Adipocyte (in vitro differentiated cells): ENCODE measurements around the gene AGRN.
"Not testable (repeated sequence)": the region's sequence is repeated elsewhere in the genome, so short reads cannot be mapped to it uniquely, and the experiment has no call there.

Experiments used
- DNase-seq: peaks from one replicate; pipeline ENCODE4 v3.0.0-alpha.2; 2015; ENCODE audit warnings: low read depth
- H3K27me3 ChIP-seq: replicated peaks from 2 replicates; pipeline ENCODE4 v1.7.0; 2013; ENCODE audit warnings: mild to moderate bottlenecking, low read length, moderate library complexity; ENCODE audit not compliant: control insufficient read depth, insufficient read depth
- H3K36me3 ChIP-seq: 2 replicates; pipeline ENCODE4 v1.7.0; 2013; ENCODE audit warnings: low read length, mild to moderate bottlenecking, moderate library complexity; ENCODE audit not compliant: control insufficient read depth, insufficient read depth, severe bottlenecking
- H3K4me1 ChIP-seq: 2 replicates; pipeline ENCODE4 v1.7.0; 2013; ENCODE audit warnings: mild to moderate bottlenecking, low read length, moderate library complexity; ENCODE audit not compliant: control insufficient read depth, insufficient read depth
- H3K4me3 ChIP-seq: 2 replicates; pipeline ENCODE4 v1.7.0; 2013; ENCODE audit warnings: mild to moderate bottlenecking, low read length, moderate library complexity
- H3K9ac ChIP-seq: 2 replicates; pipeline ENCODE4 v1.7.0; 2013; ENCODE audit warnings: mild to moderate bottlenecking, low read length, moderate library complexity
- H3K9me3 ChIP-seq: 2 replicates; pipeline ENCODE4 v1.7.0; 2013; ENCODE audit warnings: mild to moderate bottlenecking, low read length, moderate library complexity; ENCODE audit not compliant: control insufficient read depth

The AGRN gene

DNA sequence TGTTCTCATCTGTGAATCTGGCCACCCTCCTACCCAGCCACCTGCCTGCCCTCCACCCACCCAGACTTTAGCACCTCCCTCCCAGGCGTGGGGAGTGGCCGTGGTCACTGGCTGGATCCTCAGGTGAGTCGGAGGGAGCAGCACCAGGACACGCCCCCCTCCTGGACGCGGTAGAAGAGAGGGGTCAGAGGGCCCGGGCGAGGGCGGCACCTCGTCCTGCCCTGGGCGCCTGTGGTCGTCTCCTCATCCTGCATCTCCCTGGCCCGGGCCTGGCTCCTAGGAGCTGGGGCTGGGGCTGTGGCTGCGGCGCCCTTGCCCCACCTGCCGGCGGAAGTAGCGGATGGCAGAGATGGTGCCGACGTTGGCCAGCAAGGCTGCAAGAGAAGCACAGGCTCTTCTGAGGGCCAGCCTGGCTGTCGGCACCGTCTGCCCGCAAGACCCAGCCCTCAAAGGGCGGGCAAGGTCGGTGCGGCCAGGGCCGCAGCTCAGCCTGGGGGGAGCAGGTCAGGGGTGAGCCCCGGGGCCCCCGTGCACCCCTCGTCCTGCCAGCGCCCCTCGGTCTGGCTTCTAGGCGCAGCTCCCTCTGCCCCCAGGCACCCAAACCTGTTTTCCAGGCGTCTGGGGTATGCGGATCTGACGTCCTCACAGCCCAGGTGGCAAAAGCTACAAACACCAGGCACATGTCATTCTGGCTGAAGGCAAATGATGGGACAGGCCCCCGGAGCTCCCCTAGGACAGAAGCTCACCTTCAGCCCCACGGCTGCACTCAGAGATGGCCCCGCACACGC lies 43.8 kb upstream of the AGRN start:
- H3K27me3 ChIP-seq = peaks cover 34% of the 10 kb centered on the region
- H3K9me3 ChIP-seq = no peaks in the 10 kb centered on the region
- no peaks in the 10 kb centered on the region for H3K36me3 ChIP-seq
- no peaks in the 10 kb centered on the region for H3K4me1 ChIP-seq
- no peak overlapping the region for H3K4me3 ChIP-seq
- H3K9ac ChIP-seq = no peak overlapping the region
- DNase-seq = peak; percentile 80

DNA sequence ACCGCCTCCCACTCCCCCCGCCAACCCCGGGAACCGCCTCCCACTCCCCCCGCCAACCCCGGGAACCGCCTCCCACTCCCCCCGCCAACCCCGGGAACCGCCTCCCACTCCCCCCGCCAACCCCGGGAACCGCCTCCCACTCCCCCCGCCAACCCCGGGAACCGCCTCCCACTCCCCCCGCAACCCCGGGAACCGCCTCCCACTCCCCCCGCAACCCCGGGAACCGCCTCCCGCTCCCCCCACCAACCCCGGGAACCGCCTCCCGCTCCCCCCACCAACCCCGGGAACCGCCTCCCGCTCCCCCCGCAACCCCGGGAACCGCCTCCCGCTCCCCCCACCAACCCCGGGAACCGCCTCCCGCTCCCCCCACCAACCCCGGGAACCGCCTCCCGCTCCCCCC lies 43.1 kb upstream of the AGRN start:
- H3K4me3 ChIP-seq, H3K9ac ChIP-seq, H3K4me1 ChIP-seq, H3K36me3 ChIP-seq, H3K9me3 ChIP-seq, DNase-seq: not testable (repeated sequence)
- H3K27me3 ChIP-seq = peaks cover 41% of the 10 kb centered on the region

DNA sequence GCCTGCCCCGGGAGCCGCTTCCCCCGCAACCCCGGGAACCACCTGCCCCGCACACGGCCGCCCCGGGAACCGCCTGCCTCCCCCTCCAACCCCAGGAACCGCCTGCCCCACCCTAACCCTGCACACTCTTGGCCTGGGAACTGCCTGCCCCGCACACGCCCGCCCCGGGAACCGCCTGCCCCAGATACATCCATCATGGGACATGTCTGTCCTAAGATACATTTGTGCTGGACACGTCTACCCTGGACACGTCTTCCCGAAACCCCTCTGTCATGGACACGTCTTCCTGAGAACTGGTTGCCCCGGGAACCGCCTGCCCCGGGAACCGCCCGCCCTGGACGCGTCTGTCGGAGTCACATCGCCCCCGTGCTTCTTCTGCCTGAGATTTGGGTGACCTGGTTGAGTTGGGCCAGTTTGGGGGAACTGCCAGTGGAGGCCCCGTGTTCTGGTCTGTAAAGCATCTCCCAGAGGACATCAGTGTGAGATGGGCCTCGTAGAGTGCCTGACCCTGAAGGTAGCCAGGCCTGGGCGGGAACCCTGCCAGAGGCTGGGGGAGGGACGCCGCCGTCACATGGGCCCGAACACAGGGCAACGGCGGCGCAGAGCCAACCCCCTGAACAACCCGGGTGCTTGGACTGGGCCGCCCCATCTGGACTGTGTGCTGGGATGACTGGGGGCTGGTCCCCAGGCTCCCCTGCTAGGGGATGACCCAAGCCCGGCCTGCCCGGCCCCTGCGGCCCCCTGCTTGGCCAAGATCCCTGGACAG lies 41.7 kb upstream of the AGRN start:
- Histone ChIP-seq H3K36me3 (no peaks in the 10 kb centered on the region), H3K4me3 (no peak overlapping the region), H3K27me3 (peaks cover 55% of the 10 kb centered on the region), H3K9ac (no peak overlapping the region), H3K9me3 (no peaks in the 10 kb centered on the region), H3K4me1 (no peaks in the 10 kb centered on the region)
- no peak for DNase-seq

DNA sequence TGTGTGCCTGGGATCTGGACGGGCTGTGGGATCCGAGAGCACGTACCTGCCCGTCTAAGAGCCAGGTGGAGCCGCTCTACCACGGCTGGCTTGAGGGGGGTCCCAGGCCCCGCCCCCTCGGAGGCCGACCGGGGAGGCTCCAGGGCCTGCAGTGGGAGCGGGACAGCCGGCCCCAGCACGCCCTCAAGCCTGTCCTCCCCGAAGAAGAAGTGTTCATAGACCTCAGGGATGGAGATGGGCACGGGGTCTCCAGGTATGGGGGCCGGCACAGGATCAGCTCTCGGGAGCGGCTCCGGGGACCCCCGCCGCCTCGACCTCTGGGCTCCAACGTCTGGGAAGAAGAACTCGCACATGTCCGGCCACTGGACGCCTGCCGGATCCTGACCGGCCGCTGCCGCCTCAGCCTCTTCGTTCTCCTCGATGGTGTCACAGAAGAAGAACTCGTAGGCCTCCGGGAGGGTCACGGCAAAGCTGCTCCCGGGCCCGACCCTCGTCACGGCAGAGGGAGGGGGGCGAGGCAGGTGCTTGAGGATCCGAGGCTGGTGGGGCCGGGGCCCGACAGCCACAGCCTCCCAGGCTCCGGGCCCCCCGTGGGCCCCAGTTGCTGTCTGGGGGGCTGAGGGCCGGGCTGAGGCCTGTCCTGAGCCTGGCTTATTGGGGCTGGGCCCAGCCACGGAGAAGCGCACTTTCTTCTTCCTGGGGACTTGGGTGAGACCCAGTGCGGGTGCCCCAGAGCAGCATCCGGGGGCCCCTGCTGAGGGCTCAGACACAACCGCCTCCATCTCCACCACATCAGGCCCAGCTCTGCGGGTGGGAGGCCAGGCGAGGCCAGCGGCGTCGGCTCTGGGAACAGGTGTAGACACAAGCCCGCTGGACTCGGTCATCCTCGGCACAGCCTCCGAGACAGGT lies 40.8 kb upstream of the AGRN start:
- Histone ChIP-seq H3K4me1 (no peaks in the 10 kb centered on the region), H3K9me3 (no peaks in the 10 kb centered on the region), H3K36me3 (no peaks in the 10 kb centered on the region), H3K9ac (no peak overlapping the region), H3K27me3 (peaks cover 56% of the 10 kb centered on the region), H3K4me3 (no peak overlapping the region)
- no peak for DNase-seq

DNA sequence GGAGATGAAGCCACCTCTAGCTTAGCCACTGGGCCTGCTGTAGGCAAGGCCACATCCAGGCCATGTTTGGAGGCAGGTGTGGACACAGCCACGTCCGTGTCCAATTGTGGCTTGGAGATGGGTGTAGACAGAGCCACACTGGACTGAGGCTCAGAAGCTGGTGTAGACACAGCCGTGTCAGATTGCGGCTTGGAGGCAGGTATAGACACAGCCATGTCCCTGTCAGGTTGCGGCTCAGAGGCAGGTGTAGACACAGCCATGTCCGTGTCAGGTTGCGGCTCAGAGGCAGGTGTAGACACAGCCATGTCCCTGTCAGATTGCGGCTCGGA lies 40.2 kb upstream of the AGRN start:
- no peak overlapping the region for H3K4me3 ChIP-seq

DNA sequence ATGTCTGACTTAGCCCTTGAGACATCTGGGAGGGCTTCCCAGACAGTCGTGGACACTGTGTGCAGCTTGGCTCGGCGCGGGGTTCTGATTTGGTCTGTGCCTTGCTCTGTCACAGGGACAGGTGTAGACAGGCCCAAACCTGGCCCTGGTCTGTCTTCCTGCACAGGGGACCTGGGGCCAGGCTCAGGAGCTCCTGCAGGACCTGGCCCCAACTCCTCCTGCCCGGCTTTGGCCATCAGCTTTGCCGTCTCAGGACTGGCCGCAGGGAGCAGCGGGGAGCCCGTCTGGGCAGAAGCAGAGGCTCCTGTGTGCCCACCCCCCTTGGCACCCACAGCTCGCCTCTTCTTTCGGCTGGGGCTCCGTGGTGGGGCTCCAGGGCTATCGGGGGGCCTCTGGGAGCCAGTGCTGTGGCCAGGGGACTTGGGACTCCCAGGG lies 39.8 kb upstream of the AGRN start:
- no peak for DNase-seq
- Histone ChIP-seq H3K36me3 (no peaks in the 10 kb centered on the region), H3K4me1 (no peaks in the 10 kb centered on the region), H3K9me3 (no peaks in the 10 kb centered on the region), H3K27me3 (peaks cover 55% of the 10 kb centered on the region), H3K4me3 (no peak overlapping the region), H3K9ac (no peak overlapping the region)

More for the DNA sequence above, 40.2 kb upstream of the AGRN start:
- Histone ChIP-seq H3K36me3 (no peaks in the 10 kb centered on the region), H3K4me1 (no peaks in the 10 kb centered on the region), H3K9me3 (no peaks in the 10 kb centered on the region), H3K9ac (no peak overlapping the region), H3K27me3 (peaks cover 55% of the 10 kb centered on the region)
- DNase-seq = no peak

DNA sequence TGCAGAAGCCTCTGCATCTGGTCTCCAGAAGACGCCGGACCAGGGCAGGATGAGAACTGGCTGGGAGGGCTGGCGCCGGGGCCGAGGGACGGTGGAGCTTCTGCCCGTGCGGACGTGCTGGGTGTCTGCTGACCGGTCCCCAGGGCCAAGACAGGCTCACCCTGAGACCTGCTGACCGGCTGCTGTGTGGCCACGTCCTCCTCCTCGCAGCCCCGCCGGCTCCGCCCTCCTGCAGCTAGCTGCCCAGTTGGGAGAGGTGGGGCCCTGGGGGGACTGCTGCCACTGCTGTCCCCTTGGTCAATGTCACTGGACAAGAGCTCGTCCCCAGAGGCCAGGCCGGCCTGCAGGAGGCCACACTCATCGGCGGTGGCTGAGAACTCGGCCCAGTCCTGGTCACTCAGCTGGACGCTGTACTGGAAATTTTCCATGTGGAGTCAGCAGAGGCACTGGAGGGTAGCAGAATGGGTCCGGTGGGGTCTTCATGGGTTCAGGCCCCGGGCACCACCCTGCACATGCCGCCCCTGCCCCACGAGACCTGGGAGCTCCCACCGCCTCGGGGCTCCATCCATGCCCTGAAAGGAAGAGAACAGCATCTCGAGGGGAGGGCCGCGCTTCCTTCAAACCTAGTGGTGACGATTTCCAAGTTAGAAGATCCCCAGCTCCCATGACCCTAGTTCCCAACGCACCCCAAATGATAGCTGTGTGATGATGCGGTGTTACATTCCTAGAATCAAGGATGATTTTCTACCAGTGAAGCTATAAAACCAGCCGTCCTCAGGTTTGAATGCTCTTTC lies 39.1 kb upstream of the AGRN start:
- Histone ChIP-seq H3K9ac (no peak overlapping the region), H3K4me1 (no peaks in the 10 kb centered on the region), H3K4me3 (no peak overlapping the region), H3K36me3 (no peaks in the 10 kb centered on the region), H3K27me3 (peaks cover 55% of the 10 kb centered on the region), H3K9me3 (no peaks in the 10 kb centered on the region)
- DNase-seq = no peak

DNA sequence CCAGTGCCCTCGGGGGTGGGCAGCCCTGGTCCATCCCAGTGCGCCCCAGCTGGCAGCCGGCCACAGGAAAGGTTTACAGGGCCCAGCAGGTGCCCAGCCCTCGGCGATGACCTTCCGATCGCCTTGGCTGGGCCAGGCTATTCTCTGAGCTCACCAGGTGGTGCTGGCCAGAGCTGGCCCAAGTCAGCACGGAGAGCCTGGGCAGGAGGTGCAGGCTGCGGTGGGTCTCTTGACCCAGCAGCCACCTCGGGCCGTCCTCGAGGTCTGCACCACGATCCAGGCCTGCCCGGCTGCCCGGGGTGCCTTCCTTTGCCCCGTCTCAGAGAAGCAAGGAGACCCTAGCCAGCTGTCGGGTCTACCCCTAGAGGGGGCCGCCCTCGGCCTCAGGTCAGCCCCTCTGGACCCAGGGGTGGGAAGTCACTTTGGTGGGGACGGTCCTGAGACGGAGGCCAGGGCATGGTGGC lies 38.4 kb upstream of the AGRN start:
- peaks cover 53% of the 10 kb centered on the region for H3K27me3 ChIP-seq
- no peaks in the 10 kb centered on the region for H3K9me3 ChIP-seq
- H3K4me3 ChIP-seq = no peak overlapping the region
- no peaks in the 10 kb centered on the region for H3K36me3 ChIP-seq
- no peak overlapping the region for H3K9ac ChIP-seq
- no peaks in the 10 kb centered on the region for H3K4me1 ChIP-seq
- no peak for DNase-seq

DNA sequence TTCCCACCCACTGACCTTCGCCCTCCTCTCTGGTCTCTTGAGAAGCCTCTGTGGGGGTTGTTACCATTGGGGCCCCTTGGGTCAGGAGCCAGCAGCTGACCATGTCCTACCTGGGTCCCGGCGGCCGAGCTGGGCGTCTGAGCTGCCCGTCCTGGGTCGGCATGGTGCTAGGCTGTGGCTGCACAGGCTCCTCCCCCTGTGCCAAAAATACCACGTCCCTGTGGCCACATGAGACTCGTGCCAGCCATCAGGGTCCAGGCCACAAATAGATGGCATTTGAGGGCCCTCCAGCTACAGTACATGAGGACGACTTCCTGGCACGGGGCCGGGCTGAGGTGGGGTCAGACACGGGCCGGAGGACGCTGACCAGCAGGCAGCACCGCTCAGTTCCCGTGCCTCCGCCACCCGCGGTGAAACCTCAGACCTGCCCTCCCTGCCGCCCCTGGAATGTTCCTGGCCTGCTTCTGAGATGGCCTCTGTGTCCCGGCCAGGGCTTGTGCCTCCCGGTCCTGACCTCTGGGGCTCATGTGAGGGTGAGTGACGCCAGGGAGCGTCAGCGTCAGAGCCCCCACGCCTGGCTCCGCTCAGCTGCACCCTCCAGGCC lies 37.9 kb upstream of the AGRN start, which contains the start of gene PERM1:
Gene PERM1, minus strand, starts transcription at position 139 of the 604 bp plus-strand sequence. CDS start 1,064 bp downstream, outside the sequence.
- Histone ChIP-seq H3K4me3 (no peak within 1 kb of the TSS), H3K36me3 (no peaks in the 10 kb centered on the region), H3K9ac (no peak within 1 kb of the TSS), H3K27me3 (peaks cover 53% of the 10 kb centered on the region), H3K9me3 (no peaks in the 10 kb centered on the region), H3K4me1 (no peaks in the 10 kb centered on the region)
- DNase-seq = no peak

DNA sequence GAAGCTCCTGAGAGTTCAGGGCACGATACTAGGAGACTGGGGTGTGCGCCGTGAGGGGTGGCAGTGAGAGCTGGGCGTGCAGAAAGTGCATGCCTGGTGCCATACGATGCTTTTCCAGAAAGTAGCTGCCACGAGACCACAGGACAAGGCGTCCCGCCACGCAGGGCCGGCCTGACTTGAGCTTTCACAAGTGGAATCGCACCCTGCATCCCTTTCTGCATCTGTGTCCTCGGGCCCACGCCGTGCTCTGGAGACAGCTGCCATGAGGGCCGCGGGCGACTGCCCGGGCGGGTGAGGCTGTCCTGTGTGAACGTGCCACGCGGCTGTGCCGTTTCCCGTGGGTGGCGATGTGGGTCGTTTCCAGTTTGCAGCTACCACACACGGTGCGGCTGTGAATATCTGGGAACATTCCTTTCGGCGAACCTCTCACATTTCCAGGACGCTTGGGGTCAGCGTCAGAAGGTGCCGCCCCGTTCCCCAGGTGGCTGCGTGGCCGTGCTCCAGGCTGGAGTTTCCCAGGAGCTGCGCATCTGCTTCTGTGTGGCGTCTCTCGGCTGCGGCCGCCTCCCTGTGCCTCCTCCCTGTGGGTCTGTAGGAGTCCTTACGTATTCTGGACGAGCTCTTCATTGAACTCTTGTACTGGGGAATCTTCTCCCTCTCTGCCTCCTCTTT lies 37.0 kb upstream of the AGRN start:
- no peaks in the 10 kb centered on the region for H3K9me3 ChIP-seq
- no peaks in the 10 kb centered on the region for H3K4me1 ChIP-seq
- no peaks in the 10 kb centered on the region for H3K36me3 ChIP-seq
- no peak overlapping the region for H3K4me3 ChIP-seq
- H3K27me3 ChIP-seq = peaks cover 53% of the 10 kb centered on the region
- no peak for DNase-seq
- no peak overlapping the region for H3K9ac ChIP-seq
